AG09319 (cell line): ENCODE data around the gene CRYBG2.
"Not testable (repeated sequence)": the region's sequence is repeated elsewhere in the genome, so short reads cannot be mapped to it uniquely, and the experiment has no call there.

Experiments used
- DNase-seq: peaks from one replicate; pipeline ENCODE4 v3.0.0-alpha.2; 2010; ENCODE audit warnings: low read depth; ENCODE audit errors: extremely low read depth
- TF ChIP-seq, protein P1 (sequence below): IDR thresholded peaks from 2 replicates; pipeline ENCODE4 v1.5.1; 2011; ENCODE audit warnings: low read depth, mild to moderate bottlenecking, inconsistent platforms, low read length, moderate library complexity

Gene CRYBG2

DNA sequence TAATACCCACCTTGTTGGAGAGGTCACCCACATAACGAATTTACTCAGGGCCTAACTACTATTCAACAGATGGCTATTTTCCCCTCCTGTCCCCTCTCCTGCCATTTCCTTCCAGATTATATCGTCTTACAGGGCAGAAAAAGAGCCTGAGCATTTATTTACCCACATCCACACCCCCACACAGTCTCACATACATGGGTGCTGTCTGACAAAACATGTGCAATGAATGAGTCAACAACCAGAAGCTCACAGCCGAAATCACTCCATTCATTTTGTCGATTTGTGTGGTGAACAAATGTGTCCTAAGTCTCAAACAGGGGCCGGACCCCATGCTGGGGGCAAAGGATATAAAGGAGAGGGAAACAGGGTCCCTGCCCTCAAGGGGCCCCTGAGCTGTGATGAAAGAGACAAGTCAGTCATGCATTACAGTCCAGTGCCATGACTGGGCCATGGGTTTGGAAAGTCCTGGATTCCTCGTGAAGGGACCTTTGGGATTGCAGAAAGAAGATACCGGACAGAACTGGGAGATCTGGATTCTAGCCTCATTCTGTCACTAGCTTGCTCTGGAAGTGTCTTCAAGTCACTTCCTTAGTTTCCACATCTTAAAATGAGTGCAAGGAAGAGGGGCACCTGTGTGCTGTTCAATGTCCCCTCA, 35.0 kb upstream of the CRYBG2 start:
- no peak for DNase-seq
- TF ChIP-seq, protein P1, sequence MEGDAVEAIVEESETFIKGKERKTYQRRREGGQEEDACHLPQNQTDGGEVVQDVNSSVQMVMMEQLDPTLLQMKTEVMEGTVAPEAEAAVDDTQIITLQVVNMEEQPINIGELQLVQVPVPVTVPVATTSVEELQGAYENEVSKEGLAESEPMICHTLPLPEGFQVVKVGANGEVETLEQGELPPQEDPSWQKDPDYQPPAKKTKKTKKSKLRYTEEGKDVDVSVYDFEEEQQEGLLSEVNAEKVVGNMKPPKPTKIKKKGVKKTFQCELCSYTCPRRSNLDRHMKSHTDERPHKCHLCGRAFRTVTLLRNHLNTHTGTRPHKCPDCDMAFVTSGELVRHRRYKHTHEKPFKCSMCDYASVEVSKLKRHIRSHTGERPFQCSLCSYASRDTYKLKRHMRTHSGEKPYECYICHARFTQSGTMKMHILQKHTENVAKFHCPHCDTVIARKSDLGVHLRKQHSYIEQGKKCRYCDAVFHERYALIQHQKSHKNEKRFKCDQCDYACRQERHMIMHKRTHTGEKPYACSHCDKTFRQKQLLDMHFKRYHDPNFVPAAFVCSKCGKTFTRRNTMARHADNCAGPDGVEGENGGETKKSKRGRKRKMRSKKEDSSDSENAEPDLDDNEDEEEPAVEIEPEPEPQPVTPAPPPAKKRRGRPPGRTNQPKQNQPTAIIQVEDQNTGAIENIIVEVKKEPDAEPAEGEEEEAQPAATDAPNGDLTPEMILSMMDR: no peak

DNA sequence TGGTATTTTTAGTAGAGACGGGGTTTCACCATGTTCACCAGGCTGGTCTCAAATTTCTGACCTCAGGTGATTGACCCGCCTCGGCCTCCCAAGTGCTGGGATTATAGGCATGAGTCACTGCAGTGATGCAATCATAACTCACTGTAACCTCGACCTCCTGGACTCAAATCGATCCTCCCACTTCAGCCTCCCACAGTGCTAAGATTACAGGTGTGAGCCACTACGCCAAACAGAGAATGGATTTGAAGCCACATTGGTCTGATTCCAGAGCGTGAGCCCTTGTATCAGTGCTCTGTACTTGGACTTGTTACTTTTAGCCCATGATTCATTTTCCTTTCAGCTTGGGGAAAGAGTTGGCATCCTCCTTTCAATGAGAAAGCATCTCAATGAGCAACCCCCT, 33.5 kb upstream of the CRYBG2 start:
- TF ChIP-seq, protein P1: no peak
- no peak for DNase-seq

DNA sequence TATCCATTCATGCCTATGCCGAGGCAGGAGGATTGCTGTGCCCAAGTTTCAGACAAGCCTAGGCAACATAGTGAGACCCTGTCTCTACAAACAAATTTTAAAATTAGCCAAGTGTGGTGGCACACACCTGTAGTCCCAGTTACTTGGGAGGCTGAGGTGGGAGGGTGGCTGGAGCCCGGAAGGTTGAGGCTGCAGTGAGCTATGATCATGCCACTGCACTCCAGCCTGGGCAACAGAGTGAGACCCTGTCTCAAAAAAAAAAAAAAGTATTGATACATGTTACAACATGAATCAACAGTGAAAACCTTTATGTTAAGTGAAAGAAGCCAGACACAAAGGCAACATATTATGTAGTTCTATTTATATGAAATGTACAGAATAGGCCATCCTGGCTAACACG, 31.1 kb upstream of the CRYBG2 start:
- not testable (repeated sequence) for DNase-seq

DNA sequence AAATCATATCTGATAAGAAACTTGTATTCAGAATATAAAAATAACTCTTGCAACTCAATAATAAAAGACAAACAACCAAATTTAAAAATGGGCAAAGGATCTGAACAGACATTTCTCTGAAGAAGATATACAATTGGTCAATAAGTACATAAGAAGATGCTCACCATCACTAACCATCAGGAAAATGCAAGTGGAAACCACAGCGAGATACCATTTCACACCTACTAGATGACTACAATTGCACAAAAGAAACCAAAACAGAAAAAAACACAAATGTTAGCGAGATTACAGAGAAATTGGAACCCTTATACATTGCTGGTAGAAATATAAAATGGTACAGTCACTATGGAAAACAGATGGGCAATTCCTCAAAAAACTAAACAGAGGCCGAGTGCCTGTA, 30.1 kb upstream of the CRYBG2 start:
- TF ChIP-seq, protein P1: no peak
- no peak for DNase-seq

DNA sequence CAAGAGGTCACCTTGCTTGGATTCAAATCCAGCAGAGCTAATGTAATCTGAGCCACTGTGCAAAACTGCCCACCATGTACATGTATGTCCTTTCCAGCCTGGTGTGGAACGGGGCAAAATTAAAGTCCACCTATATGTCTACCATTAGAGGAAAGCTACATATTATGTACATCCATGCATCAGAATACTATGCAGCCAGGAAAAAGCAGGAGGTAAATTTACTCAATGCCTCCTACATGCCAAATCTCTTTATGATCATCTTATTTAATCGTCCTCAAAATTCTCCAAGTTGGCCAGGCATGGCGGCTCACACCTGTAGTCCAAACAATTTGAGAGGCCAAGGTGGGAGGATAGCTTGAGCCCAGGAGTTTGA, 24.9 kb upstream of the CRYBG2 start:
- TF ChIP-seq, protein P1: no peak
- no peak for DNase-seq

DNA sequence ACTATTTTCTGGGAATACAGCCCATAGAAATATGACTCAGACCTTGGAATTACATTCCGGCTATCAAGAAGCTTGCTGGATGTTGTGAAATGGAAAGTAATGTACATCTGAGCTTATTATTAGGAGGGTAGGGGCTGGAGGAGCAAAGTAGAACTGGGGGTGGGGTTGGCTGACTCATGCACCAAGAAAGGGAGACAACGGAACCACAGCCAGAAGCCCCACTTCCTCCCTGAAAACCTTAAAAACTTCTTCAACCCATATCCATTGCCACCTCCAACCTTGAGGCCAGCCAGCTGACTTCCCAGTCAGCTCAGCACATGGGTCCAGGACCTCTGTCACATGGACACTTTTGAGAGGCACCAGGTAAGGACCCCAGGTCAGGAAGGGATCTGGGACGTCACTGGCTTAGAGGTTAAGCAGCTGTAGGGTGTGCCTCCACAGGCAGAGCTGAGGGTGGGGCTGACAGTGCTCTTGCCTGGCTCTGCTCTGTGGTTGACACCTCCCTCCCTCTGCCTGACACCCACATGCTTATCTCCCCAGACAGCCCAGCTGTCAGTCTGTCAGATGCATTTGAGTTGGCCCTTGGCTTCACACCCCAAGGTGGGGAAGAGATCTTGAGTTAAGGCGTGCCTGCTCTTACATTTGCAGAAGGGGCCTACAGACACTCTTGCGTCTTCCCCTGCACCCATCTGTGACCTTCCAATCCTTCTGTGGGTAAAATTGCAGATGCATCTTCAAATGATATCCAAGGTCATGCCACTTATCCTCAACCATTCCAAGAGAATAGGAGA, 24.4 kb upstream of the CRYBG2 start:
- TF ChIP-seq, protein P1: no peak
- peak; percentile 89 for DNase-seq

DNA sequence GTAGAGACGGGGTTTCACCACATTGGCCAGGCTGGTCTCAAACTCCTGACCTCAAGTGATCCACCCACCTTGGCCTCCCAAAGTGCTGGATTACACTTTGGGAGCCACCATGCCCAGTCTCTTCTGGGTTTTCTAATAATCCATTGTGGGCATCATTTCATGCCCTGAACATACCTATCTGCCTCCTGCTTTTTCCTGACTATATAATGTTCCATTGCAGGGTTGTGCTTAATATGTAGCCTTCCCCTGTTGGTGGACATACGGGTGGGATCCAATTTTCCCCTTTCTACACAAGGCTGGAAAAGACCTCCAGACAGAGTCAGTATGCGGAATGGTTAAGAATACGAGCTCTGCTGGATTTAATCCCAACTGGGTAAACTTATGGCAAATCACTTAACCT, 22.1 kb upstream of the CRYBG2 start:
- no peak for DNase-seq
- TF ChIP-seq, protein P1: no peak
